K562 (cell line): ENCODE measurements around the gene ARID3A. TPM values are rescaled to one million over a fixed set of nuclear protein-coding genes. Genes with fewer than 3 reads are reported as not detected.

Source experiments
- ARID3B ChIP-seq: fragments of 250-450 bp; sonication (Bioruptor Pico); IDR thresholded peaks from 2 replicates; pipeline ENCODE4 v1.4.0; 2020; ENCODE audit warnings: borderline replicate concordance
- BCLAF1 ChIP-seq, 2 experiments: fragments of 450-650 bp in 1 of 2; IDR thresholded peaks; 2 replicates each; pipeline ENCODE4 v1.6.1; 2011 to 2017; ENCODE audit warnings: low read depth in 2 of 2, antibody characterized with exemption in 1 of 2, borderline replicate concordance in 1 of 2, low read length in 1 of 2, mild to moderate bottlenecking in 1 of 2, mixed read lengths in 1 of 2; ENCODE audit not compliant: control insufficient read depth in 1 of 2
- CREB3 ChIP-seq: fragments of 450-650 bp; conservative IDR thresholded peaks from 2 replicates; pipeline ENCODE4 v1.6.1; 2016; ENCODE audit warnings: missing genetic modification characterization, low read depth, mild to moderate bottlenecking, missing compliant biosample characterization, moderate library complexity
- DACH1 ChIP-seq: fragments of 450-650 bp; IDR thresholded peaks from 2 replicates; pipeline ENCODE4 v1.6.1; 2018; ENCODE audit not compliant: partially characterized antibody
- HDAC1 ChIP-seq, 2 experiments: fragments of 450-650 bp; IDR thresholded peaks; 2 replicates each; pipeline ENCODE4 v1.6.1; 2016 to 2017; ENCODE audit warnings: inconsistent platforms in 1 of 2, mild to moderate bottlenecking in 1 of 2, moderate library complexity in 1 of 2
- HNRNPH1 ChIP-seq: fragments of 200-400 bp; formaldehyde crosslinking; optimal IDR thresholded peaks from 2 replicates; pipeline ENCODE3; 2017; ENCODE audit warnings: low read depth, mild to moderate bottlenecking, low read length, moderate library complexity
- IRF9 ChIP-seq: fragments of 450-650 bp; IDR thresholded peaks from 2 replicates; pipeline ENCODE4 v1.6.1; 2016; ENCODE audit warnings: missing biosample characterization, missing genetic modification characterization
- JUN ChIP-seq, 2 experiments: sonication (generic) in 1 of 2; formaldehyde crosslinking in 1 of 2; IDR thresholded peaks; 2 replicates each; pipeline versions ENCODE4 v1.6.1 to v1.8.0; 2012 to 2022; ENCODE audit warnings: borderline replicate concordance in 2 of 2, mild to moderate bottlenecking in 2 of 2, improper control_type of control experiment in 1 of 2, low read depth in 1 of 2, low read length in 1 of 2, missing genetic modification reagents in 1 of 2
- JUNB ChIP-seq: fragments of 450-650 bp; formaldehyde crosslinking; conservative IDR thresholded peaks from 2 replicates; pipeline ENCODE4 v1.4.0; 2020; ENCODE audit warnings: mild to moderate bottlenecking
- KDM5B ChIP-seq: fragments of 200-600 bp; sonication (generic); IDR thresholded peaks from 2 replicates; pipeline ENCODE4 v1.6.1; 2012; ENCODE audit warnings: low read depth, mild to moderate bottlenecking, moderate library complexity, low read length, control low read depth, inconsistent platforms; ENCODE audit not compliant: insufficient replicate concordance
- KLF1 ChIP-seq: fragments of 450-650 bp; IDR thresholded peaks from 2 replicates; pipeline ENCODE4 v1.6.1; 2016; ENCODE audit warnings: missing genetic modification characterization, missing compliant biosample characterization
- NR4A1 ChIP-seq, 2 experiments: fragments of 250-450 bp in 1 of 2; fragments of 450-650 bp in 1 of 2; sonication (Bioruptor Pico) in 1 of 2; IDR thresholded peaks; 2 replicates each; pipeline versions ENCODE4 v1.4.0 to v1.6.1; 2016 to 2020; ENCODE audit warnings: mild to moderate bottlenecking in 2 of 2, missing compliant biosample characterization in 1 of 2, missing genetic modification characterization in 1 of 2, moderate library complexity in 1 of 2
- SIN3B ChIP-seq: fragments of 450-650 bp; IDR thresholded peaks from 2 replicates; pipeline ENCODE4 v1.6.1; 2017; ENCODE audit warnings: low read depth, mild to moderate bottlenecking, moderate library complexity
- ZBTB12 ChIP-seq: fragments of 250-450 bp; sonication (Bioruptor Pico); IDR thresholded peaks from 2 replicates; pipeline ENCODE4 v1.4.0; 2020
- ZNF239 ChIP-seq: fragments of 250-450 bp; sonication (Bioruptor Pico); IDR thresholded peaks from 2 replicates; pipeline ENCODE4 v1.4.0; 2020; ENCODE audit warnings: mild to moderate bottlenecking
- ZSCAN32 ChIP-seq: fragments of 450-650 bp; formaldehyde crosslinking; IDR thresholded peaks from 2 replicates; pipeline ENCODE4 v1.4.0; 2020; ENCODE audit warnings: mild to moderate bottlenecking, moderate library complexity
- polyA plus RNA-seq, 8 experiments: library from polyadenylated mRNA; depleted of rRNA in 4 of 8; stranded (reverse) in 5 of 8; unstranded in 3 of 8; fragments of >200 nt; fragmentation: Nextera tagmentation in 2 of 8; fragmentation: Illumina TruSeq in 1 of 8; extraction: Ambion mirVana in 2 of 8; extraction: Trizol in 1 of 8; gene quantifications; 2 replicates each; pipeline versions ENCODE4 v1.2.1 to v1.2.3, GENCODE V29; 2011 to 2014; ENCODE audit warnings: inconsistent platforms in 1 of 8, missing spikeins in 1 of 8
- total RNA-seq, 7 experiments: library from RNA; depleted of rRNA in 6 of 7; stranded (reverse); fragments of >200 nt in 6 of 7; fragmentation: Illumina TruSeq in 2 of 7; extraction: Trizol in 2 of 7; gene quantifications; 2 replicates each; pipeline versions ENCODE4 v1.2.1 to v1.2.3, GENCODE V29; 2011 to 2021; ENCODE audit warnings: low replicate concordance in 1 of 7

The ARID3A gene
- total and polyA plus RNA-seq, 9 of the 15 experiments (the other 6 are each of a cell fraction or from before 2014, with no cell fraction given) = 1.4 to 118 (median 31.2) TPM

- TF ChIP-seq ARID3B (CRISPR knock-in tag) (0 out of 2 replicates have a peak, but pooled peaks have one; percentile 41), ZNF239 (CRISPR knock-in tag) (peak; percentile 14; the same call in 1 of the 2 replicates), KDM5B (no peak), IRF9 (tag) (no peak), CREB3 (tag) (no peak), ZSCAN32 (CRISPR knock-in tag) (no peak), DACH1 (no peak), NR4A1 (CRISPR knock-in tag; IDR thresholded peaks at IDR 0.05) (0 out of 2 replicates have a peak, but pooled peaks have one; percentile 38), NR4A1 (tag; IDR thresholded peaks at IDR 0.05) (no peak), ZBTB12 (CRISPR knock-in tag) (peak; percentile 29; the same call in 1 of the 2 replicates), KLF1 (tag) (no peak), JUNB (CRISPR knock-in tag) (peak; percentile 75), SIN3B (no peak), HNRNPH1 (no peak), BCLAF1 (IDR thresholded peaks at IDR 0.05; ENCODE audit: borderline replicate concordance in 1 of 2, control insufficient read depth in 1 of 2, low read depth in 2 of 2, low read length in 1 of 2) (no peak), HDAC1 (IDR thresholded peaks at IDR 0.05) (peak in 1 of 2 experiments; percentile 50; a peak in 1 of 4 replicates), JUN (IDR thresholded peaks at IDR 0.05; ENCODE audit: borderline replicate concordance, low read depth, low read length) (peak; percentile 96), JUN (CRISPR knock-in tag; IDR thresholded peaks at IDR 0.05; ENCODE audit: borderline replicate concordance) (peak; percentile 38; the same call in 1 of the 2 replicates)
Measured at GRCh38 chr19:958967-959855, 33.4 kb downstream of the ARID3A start (continued).
